Lower leg skin (tissue), 3 donors: ENCODE data around the gene TFDP2.

ENCODE experiments used
- POLR2A ChIP-seq, 2 donors: fragments of 450-650 bp; IDR thresholded peaks; one replicate each; pipeline ENCODE4 v1.6.1; 2016 to 2017; ENCODE audit warnings: antibody characterized with exemption in 2 of 2, mild to moderate bottlenecking in 1 of 2, moderate library complexity in 1 of 2
- TF ChIP-seq, protein P1 (sequence below), 3 donors: fragments of 450-650 bp; IDR thresholded peaks; one replicate each; pipeline ENCODE4 v1.5.1; 2016; ENCODE audit warnings: antibody characterized with exemption in 3 of 3, mild to moderate bottlenecking in 3 of 3, moderate library complexity in 2 of 3

DNA sequence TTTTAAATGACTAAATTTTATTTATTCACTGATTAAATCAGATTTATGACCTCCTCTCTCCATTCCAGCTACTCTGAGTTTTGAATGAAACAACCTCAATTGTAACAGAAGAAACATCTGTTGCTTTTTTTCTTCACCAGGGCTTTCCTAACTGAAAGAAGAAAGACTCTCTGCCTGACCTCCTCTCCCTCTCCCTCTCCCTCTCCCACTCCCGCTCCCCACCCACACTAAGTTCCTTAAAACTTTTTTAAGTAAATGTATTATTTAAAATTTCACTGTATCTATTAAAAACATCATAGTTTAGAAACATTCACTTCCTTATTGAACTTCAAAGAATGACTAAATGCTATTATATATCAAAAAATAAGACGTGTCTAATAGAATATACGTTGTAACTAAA lies 122.0 kb downstream of the TFDP2 start:
- TF ChIP-seq, protein P1, sequence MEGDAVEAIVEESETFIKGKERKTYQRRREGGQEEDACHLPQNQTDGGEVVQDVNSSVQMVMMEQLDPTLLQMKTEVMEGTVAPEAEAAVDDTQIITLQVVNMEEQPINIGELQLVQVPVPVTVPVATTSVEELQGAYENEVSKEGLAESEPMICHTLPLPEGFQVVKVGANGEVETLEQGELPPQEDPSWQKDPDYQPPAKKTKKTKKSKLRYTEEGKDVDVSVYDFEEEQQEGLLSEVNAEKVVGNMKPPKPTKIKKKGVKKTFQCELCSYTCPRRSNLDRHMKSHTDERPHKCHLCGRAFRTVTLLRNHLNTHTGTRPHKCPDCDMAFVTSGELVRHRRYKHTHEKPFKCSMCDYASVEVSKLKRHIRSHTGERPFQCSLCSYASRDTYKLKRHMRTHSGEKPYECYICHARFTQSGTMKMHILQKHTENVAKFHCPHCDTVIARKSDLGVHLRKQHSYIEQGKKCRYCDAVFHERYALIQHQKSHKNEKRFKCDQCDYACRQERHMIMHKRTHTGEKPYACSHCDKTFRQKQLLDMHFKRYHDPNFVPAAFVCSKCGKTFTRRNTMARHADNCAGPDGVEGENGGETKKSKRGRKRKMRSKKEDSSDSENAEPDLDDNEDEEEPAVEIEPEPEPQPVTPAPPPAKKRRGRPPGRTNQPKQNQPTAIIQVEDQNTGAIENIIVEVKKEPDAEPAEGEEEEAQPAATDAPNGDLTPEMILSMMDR (IDR thresholded peaks at IDR 0.05) = no peak
- TF ChIP-seq POLR2A (IDR thresholded peaks at IDR 0.05) = no peak
